Stimulated activated effector memory CD8-positive, alpha-beta T cell treated with anti-CD3 and anti-CD28 coated beads, Interleukin-12 subunit alpha, Interleukin-12 subunit beta, amount 100 ng/mL, for 72 hours (primary cell): ENCODE results near the gene RELL2.
"Not testable (repeated sequence)": the region's sequence is repeated elsewhere in the genome, so short reads cannot be mapped to it uniquely, and the experiment has no call there.

Experiments used
- ATAC-seq: fragments of 150-1000 bp; cut with Tn5 transposase; 2 replicates; pipeline ENCODE4 v1.10.0; 2021
- DNase-seq, 2 donors: peaks; one replicate each; pipeline ENCODE4 v3.0.0; 2021 to 2022; ENCODE audit warnings: low spot score in 2 of 2
- H3K27ac Mint-ChIP-seq: one replicate; pipeline ENCODE4 v1.8.0; 2022; ENCODE audit warnings: mild to moderate bottlenecking, mixed read lengths
- H3K36me3 Mint-ChIP-seq: one replicate; pipeline ENCODE4 v1.8.0; 2022; ENCODE audit warnings: mild to moderate bottlenecking, mixed read lengths
- H3K4me1 Mint-ChIP-seq: one replicate; pipeline ENCODE4 v1.8.0; 2022; ENCODE audit warnings: mixed read lengths
- H3K4me3 Mint-ChIP-seq: one replicate; pipeline ENCODE4 v1.8.0; 2022; ENCODE audit warnings: mild to moderate bottlenecking, mixed read lengths
- H3K9me3 Mint-ChIP-seq: one replicate; pipeline ENCODE4 v1.8.0; 2022; ENCODE audit warnings: mixed read lengths

RELL2 gene

GRCh38 chr5:141636413-141637122 lies at the start of gene RELL2, which contains the start of gene HDAC3:
Gene RELL2 (plus strand): TSS chr5:141636997. CDS start chr5:141638226, 1,229 bp downstream.
Gene HDAC3 (minus strand): TSS chr5:141636849. CDS start chr5:141636790, 59 bp downstream.
- peaks cover 50% of the 10 kb centered on the region for H3K4me1 Mint-ChIP-seq
- peak within 1 kb of the TSS; percentile 86 for H3K27ac Mint-ChIP-seq
- DNase-seq (peak; percentile 97), ATAC-seq (peak; percentile 87)
- peaks cover 70% of the 10 kb centered on the region for H3K36me3 Mint-ChIP-seq
- H3K4me3 Mint-ChIP-seq, result peak within 1 kb of the TSS; percentile 84
- H3K9me3 Mint-ChIP-seq, result no peaks in the 10 kb centered on the region

GRCh38 chr5:141590127-141590526 lies 46.7 kb upstream of the RELL2 start:
- peak overlapping the region; percentile 4 for H3K27ac Mint-ChIP-seq
- H3K4me3 Mint-ChIP-seq, result no peak overlapping the region
- peaks cover 96% of the 10 kb centered on the region for H3K36me3 Mint-ChIP-seq
- ATAC-seq (no peak), DNase-seq (no peak)
- H3K9me3 Mint-ChIP-seq, result no peaks in the 10 kb centered on the region
- H3K4me1 Mint-ChIP-seq, result peaks cover 44% of the 10 kb centered on the region

GRCh38 chr5:141596867-141597266 lies 39.9 kb upstream of the RELL2 start:
- no peaks in the 10 kb centered on the region for H3K9me3 Mint-ChIP-seq
- ATAC-seq (no peak), DNase-seq (no peak)
- peaks cover 46% of the 10 kb centered on the region for H3K36me3 Mint-ChIP-seq
- no peak overlapping the region for H3K4me3 Mint-ChIP-seq
- H3K27ac Mint-ChIP-seq, result peak overlapping the region; percentile 10
- peaks cover 62% of the 10 kb centered on the region for H3K4me1 Mint-ChIP-seq

GRCh38 chr5:141597394-141597793 lies 39.4 kb upstream of the RELL2 start:
- Mint-ChIP-seq H3K4me1 (peaks cover 62% of the 10 kb centered on the region), H3K27ac (peak overlapping the region; percentile 50), H3K36me3 (peaks cover 41% of the 10 kb centered on the region), H3K9me3 (no peaks in the 10 kb centered on the region), H3K4me3 (no peak overlapping the region)
- DNase-seq (no peak), ATAC-seq (no peak)

- peaks cover 36% of the 10 kb centered on the region for H3K36me3 Mint-ChIP-seq
- no peak for DNase-seq
- no peak overlapping the region for H3K4me3 Mint-ChIP-seq
- peak overlapping the region; percentile 50 for H3K27ac Mint-ChIP-seq
- no peaks in the 10 kb centered on the region for H3K9me3 Mint-ChIP-seq
- ATAC-seq, result no peak
- peaks cover 62% of the 10 kb centered on the region for H3K4me1 Mint-ChIP-seq
Observed at GRCh38 chr5:141597814-141598213, 39.0 kb upstream of the RELL2 start.

DNA sequence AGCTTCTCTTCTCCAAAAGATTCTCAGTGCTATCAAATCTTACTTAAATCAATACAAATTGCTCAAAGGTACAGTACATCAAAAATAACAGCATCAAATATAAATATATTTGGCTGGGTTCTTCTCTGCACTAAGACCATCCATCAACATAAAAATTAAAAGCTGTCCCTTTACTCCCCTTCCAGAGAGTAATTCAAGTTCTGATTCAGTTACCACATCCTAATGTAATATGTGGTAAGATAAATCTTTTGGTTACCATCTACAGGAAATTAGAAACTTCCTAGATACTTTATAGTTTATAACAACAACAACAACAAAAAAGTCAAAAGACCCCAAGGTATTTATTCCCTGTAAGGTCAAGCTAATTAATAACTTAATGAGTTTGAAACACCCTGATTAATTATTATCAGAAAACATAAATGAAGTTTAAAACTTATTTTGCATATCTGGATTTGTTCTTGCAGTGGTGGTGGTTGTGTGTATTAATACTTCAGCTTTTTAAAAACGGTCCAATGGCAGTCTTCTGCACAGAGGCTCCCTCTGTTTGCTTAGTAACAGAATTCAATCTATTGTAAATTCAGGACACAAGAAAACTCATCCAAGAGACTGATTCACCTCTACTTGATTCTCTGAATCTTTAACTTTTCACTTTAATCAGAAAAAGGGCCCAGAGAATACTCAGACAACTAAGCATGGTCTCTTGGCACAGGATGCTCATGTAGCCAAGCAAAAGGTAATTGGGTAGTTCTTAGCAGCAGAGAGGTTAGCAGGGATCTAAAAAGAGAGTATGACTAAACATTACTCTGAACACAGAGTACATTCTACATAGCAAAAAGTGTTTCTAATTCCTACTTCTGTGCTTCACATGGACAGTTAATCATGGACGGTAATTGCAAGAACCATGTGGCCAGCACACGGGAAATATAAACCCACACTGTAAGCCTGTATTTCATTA lies 38.1 kb upstream of the RELL2 start:
- Mint-ChIP-seq H3K9me3 (no peaks in the 10 kb centered on the region), H3K27ac (peak overlapping the region; percentile 88), H3K36me3 (peaks cover 28% of the 10 kb centered on the region), H3K4me1 (peaks cover 65% of the 10 kb centered on the region), H3K4me3 (peak overlapping the region; percentile 22)
- ATAC-seq (peak; percentile 95), DNase-seq (no peak)

DNA sequence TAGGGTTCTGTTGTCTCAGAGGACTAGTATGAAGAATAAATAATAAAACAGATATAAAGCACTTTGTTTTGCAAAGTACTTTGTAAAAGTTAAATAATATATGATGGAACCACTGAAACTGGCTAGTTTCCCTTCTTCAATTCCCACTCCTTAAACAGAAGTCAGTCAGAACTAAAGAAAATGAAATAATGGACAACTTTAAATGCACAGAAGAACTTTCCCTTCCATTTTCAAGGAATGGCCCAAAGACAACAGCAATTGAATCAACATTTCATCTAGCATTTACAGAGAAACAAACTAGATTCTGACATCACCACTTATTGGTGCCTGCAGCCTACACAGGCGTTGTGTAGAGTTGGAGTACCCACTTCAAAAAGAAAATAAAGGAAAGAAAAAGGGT lies 34.2 kb upstream of the RELL2 start:
- Mint-ChIP-seq H3K36me3 (peaks cover 21% of the 10 kb centered on the region), H3K27ac (peak overlapping the region; percentile 84), H3K9me3 (no peaks in the 10 kb centered on the region), H3K4me1 (peaks cover 81% of the 10 kb centered on the region), H3K4me3 (peak overlapping the region; percentile 34)
- DNase-seq, result no peak
- ATAC-seq, result no peak

GRCh38 chr5:141603923-141604717 lies 32.7 kb upstream of the RELL2 start:
- H3K4me1 Mint-ChIP-seq, result peaks cover 79% of the 10 kb centered on the region

GRCh38 chr5:141605523-141606277 lies 31.1 kb upstream of the RELL2 start:
- Mint-ChIP-seq H3K36me3 (peaks cover 34% of the 10 kb centered on the region), H3K4me1 (peaks cover 82% of the 10 kb centered on the region), H3K9me3 (no peaks in the 10 kb centered on the region), H3K27ac (peak overlapping the region; percentile 84), H3K4me3 (peak overlapping the region; percentile 61)
- DNase-seq, result peak; percentile 40 to 79
- ATAC-seq, result peak; percentile 96

More at GRCh38 chr5:141603923-141604717, 32.7 kb upstream of the RELL2 start:
- Mint-ChIP-seq H3K36me3 (peaks cover 21% of the 10 kb centered on the region), H3K9me3 (no peaks in the 10 kb centered on the region), H3K27ac (peak overlapping the region; percentile 84), H3K4me3 (peak overlapping the region; percentile 61)
- DNase-seq (no peak), ATAC-seq (peak; percentile 39)

DNA sequence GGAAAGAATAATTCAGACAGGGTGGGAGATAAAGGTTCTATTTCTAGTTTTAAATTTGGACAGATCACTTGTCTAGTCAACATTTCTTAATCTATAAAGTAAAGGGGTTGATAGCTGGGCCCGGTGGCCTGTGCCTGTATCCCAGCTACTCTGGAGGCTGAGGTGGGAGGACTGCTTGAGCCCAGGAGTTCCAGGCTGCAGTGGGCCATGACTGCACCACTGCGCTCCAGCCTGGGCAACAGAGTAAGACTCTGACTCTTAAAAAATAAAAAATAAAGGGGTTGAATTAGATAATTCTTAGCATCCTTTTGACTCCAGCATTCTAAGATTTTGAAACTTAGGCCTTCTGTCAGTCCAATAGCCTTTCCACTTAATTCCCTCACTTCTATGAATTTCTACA lies 28.8 kb upstream of the RELL2 start:
- no peak for ATAC-seq
- Mint-ChIP-seq H3K4me3 (peak overlapping the region; percentile 61), H3K9me3 (no peaks in the 10 kb centered on the region), H3K27ac (peak overlapping the region; percentile 84), H3K4me1 (peaks cover 87% of the 10 kb centered on the region), H3K36me3 (peaks cover 56% of the 10 kb centered on the region)
- no peak for DNase-seq

- H3K4me3 Mint-ChIP-seq, result peak overlapping the region; percentile 61
- no peak for ATAC-seq
- no peaks in the 10 kb centered on the region for H3K9me3 Mint-ChIP-seq
- peaks cover 89% of the 10 kb centered on the region for H3K4me1 Mint-ChIP-seq
- peaks cover 61% of the 10 kb centered on the region for H3K36me3 Mint-ChIP-seq
- no peak for DNase-seq
- peak overlapping the region; percentile 84 for H3K27ac Mint-ChIP-seq
Observed at GRCh38 chr5:141608557-141608956, 28.2 kb upstream of the RELL2 start.

DNA sequence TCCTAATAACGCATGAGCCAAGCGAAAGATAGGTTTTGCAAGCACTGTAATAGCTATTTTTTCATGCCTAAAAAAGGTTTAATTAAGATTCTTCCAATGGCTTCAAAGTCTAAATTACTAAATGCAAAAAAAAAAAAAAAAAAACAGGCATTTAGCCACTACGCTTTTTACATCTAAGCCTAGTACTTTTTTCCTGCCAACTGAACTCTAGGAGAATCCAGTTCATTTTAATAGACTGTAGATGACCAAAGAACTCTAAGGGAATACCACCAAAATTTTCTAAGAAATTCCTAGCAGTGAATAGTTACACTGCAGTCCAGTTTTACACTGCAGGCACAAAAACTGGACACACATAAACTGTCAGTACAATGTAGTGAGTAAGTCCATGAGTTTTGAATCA lies 27.8 kb upstream of the RELL2 start:
- peaks cover 66% of the 10 kb centered on the region for H3K36me3 Mint-ChIP-seq
- no peak for ATAC-seq

DNA sequence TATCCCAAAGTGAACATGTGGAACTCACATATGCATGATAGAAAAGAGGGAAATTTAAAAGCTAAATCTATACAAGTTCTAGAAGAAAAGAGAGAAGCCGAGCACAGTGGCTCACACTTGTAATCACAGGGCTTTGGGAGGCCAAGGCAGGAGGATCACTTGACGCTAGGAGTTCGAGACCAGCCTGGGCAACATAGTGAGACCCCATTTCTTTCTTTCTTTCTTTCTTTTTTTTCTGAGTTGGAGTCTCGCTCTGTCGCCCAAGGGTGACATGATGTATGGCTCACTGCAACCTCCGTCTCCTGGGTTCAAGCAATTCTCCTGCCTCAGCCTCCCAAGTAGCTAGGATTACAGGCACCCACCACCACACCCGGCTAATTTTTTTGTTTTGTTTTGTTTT lies 26.9 kb upstream of the RELL2 start:
- Mint-ChIP-seq H3K4me1 (peaks cover 82% of the 10 kb centered on the region), H3K36me3 (peaks cover 75% of the 10 kb centered on the region), H3K4me3 (peak overlapping the region; percentile 61), H3K27ac (peak overlapping the region; percentile 84)
- H3K9me3 Mint-ChIP-seq, ATAC-seq, DNase-seq: not testable (repeated sequence)

More for the DNA sequence above, 27.8 kb upstream of the RELL2 start:
- DNase-seq, result no peak
- Mint-ChIP-seq H3K9me3 (no peaks in the 10 kb centered on the region), H3K4me1 (peaks cover 89% of the 10 kb centered on the region), H3K27ac (peak overlapping the region; percentile 84), H3K4me3 (peak overlapping the region; percentile 61)

GRCh38 chr5:141611289-141611688 lies 25.5 kb upstream of the RELL2 start:
- Mint-ChIP-seq H3K36me3 (peaks cover 76% of the 10 kb centered on the region), H3K4me1 (peaks cover 76% of the 10 kb centered on the region), H3K27ac (peak overlapping the region; percentile 84), H3K4me3 (peak overlapping the region; percentile 28), H3K9me3 (no peaks in the 10 kb centered on the region)
- no peak for ATAC-seq
- no peak for DNase-seq
